Measurements from ENCODE around the gene DNAI7.

The DNAI7 gene

DNA sequence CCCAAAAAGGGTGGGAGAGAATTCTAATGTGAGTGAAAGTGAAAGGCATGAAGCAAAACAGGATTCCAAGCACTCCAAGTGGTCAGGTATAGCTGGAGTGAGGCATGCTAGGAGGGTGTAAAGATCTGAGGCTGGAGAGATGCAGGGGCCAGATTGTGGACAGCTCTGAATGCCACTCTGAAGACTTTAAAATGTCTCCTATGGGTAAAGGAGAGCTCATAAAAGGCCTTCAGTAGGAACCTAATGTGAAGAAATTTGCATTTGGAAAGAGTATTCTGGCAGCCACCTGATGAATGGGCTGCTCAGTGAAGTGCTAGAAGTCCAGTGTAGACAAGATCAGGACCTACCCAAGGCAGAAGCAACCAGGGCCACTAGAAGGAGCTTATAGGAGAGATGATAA, 68.9 kb downstream of the DNAI7 start:
- TF ChIP-seq, protein P1, sequence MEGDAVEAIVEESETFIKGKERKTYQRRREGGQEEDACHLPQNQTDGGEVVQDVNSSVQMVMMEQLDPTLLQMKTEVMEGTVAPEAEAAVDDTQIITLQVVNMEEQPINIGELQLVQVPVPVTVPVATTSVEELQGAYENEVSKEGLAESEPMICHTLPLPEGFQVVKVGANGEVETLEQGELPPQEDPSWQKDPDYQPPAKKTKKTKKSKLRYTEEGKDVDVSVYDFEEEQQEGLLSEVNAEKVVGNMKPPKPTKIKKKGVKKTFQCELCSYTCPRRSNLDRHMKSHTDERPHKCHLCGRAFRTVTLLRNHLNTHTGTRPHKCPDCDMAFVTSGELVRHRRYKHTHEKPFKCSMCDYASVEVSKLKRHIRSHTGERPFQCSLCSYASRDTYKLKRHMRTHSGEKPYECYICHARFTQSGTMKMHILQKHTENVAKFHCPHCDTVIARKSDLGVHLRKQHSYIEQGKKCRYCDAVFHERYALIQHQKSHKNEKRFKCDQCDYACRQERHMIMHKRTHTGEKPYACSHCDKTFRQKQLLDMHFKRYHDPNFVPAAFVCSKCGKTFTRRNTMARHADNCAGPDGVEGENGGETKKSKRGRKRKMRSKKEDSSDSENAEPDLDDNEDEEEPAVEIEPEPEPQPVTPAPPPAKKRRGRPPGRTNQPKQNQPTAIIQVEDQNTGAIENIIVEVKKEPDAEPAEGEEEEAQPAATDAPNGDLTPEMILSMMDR (IDR thresholded peaks at IDR 0.05; ENCODE audit: low read depth, low read length) = no peak
- no peak for DNase-seq (ENCODE audit: low read depth in 2 of 2)
- H3K4me3 ChIP-seq (replicated peaks in 1 of 2; ENCODE audit: low read depth in 2 of 2, low read length in 2 of 2) = no peak overlapping the region

DNA sequence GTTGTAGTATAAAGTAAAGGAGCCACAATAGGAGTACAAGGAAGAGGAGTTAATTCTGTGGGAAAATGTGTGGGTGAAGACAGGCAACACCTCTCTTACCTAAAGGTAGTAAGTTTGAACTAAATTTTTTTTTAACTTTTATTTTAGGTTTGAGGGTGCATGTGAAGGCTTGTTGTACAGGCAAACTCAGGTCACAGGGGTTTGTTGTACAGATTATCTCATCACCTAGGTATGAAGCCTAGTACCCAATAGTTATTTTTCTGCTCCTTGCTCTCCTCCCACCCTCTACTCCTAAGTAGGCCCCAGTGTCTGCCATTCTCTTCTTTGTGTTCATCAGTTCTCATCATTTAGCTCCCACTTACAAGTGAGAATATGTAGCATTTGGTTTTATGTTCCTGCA, 70.5 kb downstream of the DNAI7 start:
- no peak for DNase-seq (ENCODE audit: low read depth in 2 of 2)
- TF ChIP-seq, protein P1 (IDR thresholded peaks at IDR 0.05; ENCODE audit: low read depth, low read length) = no peak
- no peak overlapping the region for H3K4me3 ChIP-seq (replicated peaks in 1 of 2; ENCODE audit: low read depth in 2 of 2, low read length in 2 of 2)

DNA sequence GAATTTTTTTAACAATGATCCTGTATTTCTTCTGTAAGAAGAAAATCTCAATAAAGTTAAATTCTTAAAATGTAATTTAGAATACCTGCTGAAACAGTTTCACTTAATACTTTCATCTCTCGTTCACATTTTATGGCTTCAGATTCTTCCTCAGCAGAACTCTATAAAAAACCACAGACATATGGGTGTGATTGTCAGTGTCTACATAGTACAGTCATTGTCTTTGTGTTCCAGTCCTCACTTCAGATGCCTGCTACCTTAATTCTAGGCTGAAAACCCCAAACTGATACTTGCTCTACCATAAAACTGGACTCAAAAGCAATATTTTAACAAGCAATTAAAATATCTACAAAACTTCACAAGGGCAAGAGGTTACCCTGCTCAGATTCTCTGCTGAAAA, 71.8 kb downstream of the DNAI7 start:
- no peak for DNase-seq (ENCODE audit: low read depth in 2 of 2)
- no peak overlapping the region for H3K4me3 ChIP-seq (replicated peaks in 1 of 2; ENCODE audit: low read depth in 2 of 2, low read length in 2 of 2)
- TF ChIP-seq, protein P1 (IDR thresholded peaks at IDR 0.05; ENCODE audit: low read depth, low read length) = no peak

DNA sequence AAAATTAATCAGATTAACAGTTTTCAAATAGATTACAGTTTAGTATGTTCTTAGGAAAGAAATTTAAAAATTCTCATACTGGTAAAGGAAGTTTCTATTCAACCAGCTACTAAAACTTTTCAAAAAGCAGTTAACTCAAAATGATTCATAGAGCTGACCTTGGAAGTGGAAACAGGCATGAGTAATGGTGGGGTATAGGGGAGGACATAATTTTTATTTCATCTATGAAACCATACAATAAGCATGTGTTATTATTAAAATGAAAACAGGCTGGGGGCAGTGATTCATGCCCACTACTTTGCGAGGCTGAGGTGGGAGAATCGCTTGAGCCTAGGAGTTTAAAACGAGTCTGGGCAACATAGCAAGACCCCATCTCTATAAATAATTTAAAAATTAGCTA, 73.0 kb downstream of the DNAI7 start:
- TF ChIP-seq, protein P1 (IDR thresholded peaks at IDR 0.05; ENCODE audit: low read depth, low read length) = no peak
- DNase-seq (ENCODE audit: low read depth in 2 of 2) = peak in 1 of 2 donors; percentile 41
- no peak overlapping the region for H3K4me3 ChIP-seq (replicated peaks in 1 of 2; ENCODE audit: low read depth in 2 of 2, low read length in 2 of 2)

DNA sequence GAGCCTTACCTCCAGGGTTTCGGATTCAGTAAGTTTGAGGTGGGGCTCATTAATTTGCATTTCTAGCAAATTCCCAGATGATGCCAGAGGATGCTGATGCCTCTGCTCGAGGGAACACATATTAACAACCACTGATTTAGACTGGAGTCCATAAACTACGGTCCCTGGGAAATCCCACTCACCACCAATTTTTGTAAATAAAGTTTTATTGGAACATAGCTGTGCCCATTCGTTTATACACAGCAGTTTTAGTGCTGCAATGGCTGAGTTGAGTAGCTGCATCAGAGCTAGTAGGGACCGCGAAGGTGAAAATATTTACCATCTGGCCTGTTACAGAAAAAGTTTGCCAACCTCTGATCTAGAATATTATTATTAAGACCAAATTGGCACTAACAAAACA, 73.8 kb downstream of the DNAI7 start:
- H3K4me3 ChIP-seq (replicated peaks in 1 of 2; ENCODE audit: low read depth in 2 of 2, low read length in 2 of 2) = no peak overlapping the region
- TF ChIP-seq, protein P1 (IDR thresholded peaks at IDR 0.05; ENCODE audit: low read depth, low read length) = no peak
- no peak for DNase-seq (ENCODE audit: low read depth in 2 of 2)

DNA sequence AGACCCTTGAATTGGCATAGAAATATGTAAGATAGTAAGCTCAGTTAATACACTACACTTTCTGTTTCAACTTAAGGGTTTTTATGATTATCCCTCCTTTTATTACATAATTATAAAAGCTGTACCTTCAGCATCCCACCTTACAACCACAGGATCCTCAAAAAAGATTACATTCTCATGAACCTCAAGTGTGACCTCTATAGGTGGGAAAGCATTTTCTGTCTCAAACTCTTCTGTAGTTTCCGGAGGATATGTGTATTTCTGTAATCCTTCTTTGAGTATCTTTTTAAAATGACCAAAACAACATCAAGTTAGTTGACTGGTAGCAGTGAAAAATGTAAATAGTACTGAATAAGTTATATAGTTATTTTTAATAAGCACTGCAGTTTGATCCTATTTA, 75.9 kb downstream of the DNAI7 start:
- no peak for DNase-seq (ENCODE audit: low read depth in 2 of 2)
- no peak overlapping the region for H3K4me3 ChIP-seq (replicated peaks in 1 of 2; ENCODE audit: low read depth in 2 of 2, low read length in 2 of 2)
- TF ChIP-seq, protein P1 (IDR thresholded peaks at IDR 0.05; ENCODE audit: low read depth, low read length) = no peak

DNA sequence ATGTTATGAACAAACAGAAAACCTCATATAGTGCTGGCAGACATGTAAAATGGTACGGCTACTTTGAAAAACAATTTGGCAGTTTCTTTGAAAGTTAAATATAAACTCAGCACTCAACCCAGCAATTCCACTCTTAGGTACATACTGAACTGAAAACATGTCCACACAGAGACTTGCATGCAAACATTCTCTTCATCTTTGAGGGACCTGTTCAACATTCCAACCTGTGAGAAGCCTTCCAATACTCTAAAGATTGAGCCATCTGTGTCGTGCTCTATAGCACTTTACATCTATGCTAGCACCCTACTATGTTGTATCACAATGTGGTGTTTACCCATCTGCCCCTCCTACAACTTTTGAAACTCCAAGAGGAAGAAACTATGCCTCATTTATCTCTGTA, 79.3 kb downstream of the DNAI7 start:
- no peak overlapping the region for H3K4me3 ChIP-seq (replicated peaks in 1 of 2; ENCODE audit: low read depth in 2 of 2, low read length in 2 of 2)
- no peak for DNase-seq (ENCODE audit: low read depth in 2 of 2)
- TF ChIP-seq, protein P1 (IDR thresholded peaks at IDR 0.05; ENCODE audit: low read depth, low read length) = no peak
